Muscle layer of colon (tissue), 2 donors: ENCODE measurements around the gene PDYN.

Experiments used
- H3K27ac ChIP-seq: one replicate; pipeline ENCODE4 v1.7.0; 2013; ENCODE audit warnings: low read depth, mild to moderate bottlenecking, low read length, moderate library complexity
- H3K27me3 ChIP-seq, 2 donors: one replicate each; pipeline ENCODE4 v1.7.0; 2013; ENCODE audit warnings: low read length in 2 of 2, mild to moderate bottlenecking in 2 of 2; ENCODE audit not compliant: insufficient read depth in 2 of 2, control insufficient read depth in 1 of 2
- H3K36me3 ChIP-seq: one replicate; pipeline ENCODE4 v1.7.0; 2013; ENCODE audit warnings: mild to moderate bottlenecking, low read length; ENCODE audit not compliant: insufficient read depth
- H3K4me1 ChIP-seq: one replicate; pipeline ENCODE4 v1.7.0; 2013; ENCODE audit warnings: mild to moderate bottlenecking, low read length; ENCODE audit not compliant: insufficient read depth
- H3K4me3 ChIP-seq, 2 donors: one replicate each; pipeline ENCODE4 v1.7.0; 2013; ENCODE audit warnings: low read length in 2 of 2, low read depth in 1 of 2, mild to moderate bottlenecking in 1 of 2, moderate library complexity in 1 of 2
- H3K9ac ChIP-seq: one replicate; pipeline ENCODE4 v1.7.0; 2013; ENCODE audit warnings: low read length
- H3K9me3 ChIP-seq: one replicate; pipeline ENCODE4 v1.7.0; 2013; ENCODE audit warnings: mild to moderate bottlenecking, low read length
- donor health status: abdominal sarcoma.
- donor health status: Adenocarcinoma of cecum.

Gene PDYN

GRCh38 chr20:1994627-1995026 lies 769 bp upstream of the PDYN start:
- no peak overlapping the region for H3K4me3 ChIP-seq

GRCh38 chr20:1992359-1993110 lies 1.3 kb downstream of the PDYN start:
- no peak overlapping the region for H3K9ac ChIP-seq
- no peak overlapping the region for H3K27ac ChIP-seq
- H3K4me3 ChIP-seq, result no peak overlapping the region
- peaks cover 0 to 24% of the 10 kb centered on the region in 2 donors for H3K27me3 ChIP-seq
- H3K9me3 ChIP-seq, result no peaks in the 10 kb centered on the region
- no peaks in the 10 kb centered on the region for H3K4me1 ChIP-seq
- H3K36me3 ChIP-seq, result no peaks in the 10 kb centered on the region

More at GRCh38 chr20:1994627-1995026, 769 bp upstream of the PDYN start:
- no peak overlapping the region for H3K27ac ChIP-seq
- no peaks in the 10 kb centered on the region for H3K9me3 ChIP-seq
- no peaks in the 10 kb centered on the region for H3K36me3 ChIP-seq
- peaks cover 0 to 24% of the 10 kb centered on the region in 2 donors for H3K27me3 ChIP-seq
- H3K4me1 ChIP-seq, result no peaks in the 10 kb centered on the region
- no peak overlapping the region for H3K9ac ChIP-seq

- no peaks in the 10 kb centered on the region for H3K4me1 ChIP-seq
- H3K9ac ChIP-seq, result no peak overlapping the region
- H3K4me3 ChIP-seq, result no peak overlapping the region
- H3K36me3 ChIP-seq, result no peaks in the 10 kb centered on the region
- no peaks in the 10 kb centered on the region for H3K9me3 ChIP-seq
- peaks cover 0 to 13% of the 10 kb centered on the region in 2 donors for H3K27me3 ChIP-seq
- no peak overlapping the region for H3K27ac ChIP-seq
These were observed 6.0 kb downstream of the PDYN start for GRCh38 chr20:1987826-1988225.

- H3K9me3 ChIP-seq, result no peaks in the 10 kb centered on the region
- no peak overlapping the region for H3K27ac ChIP-seq
- H3K9ac ChIP-seq, result no peak overlapping the region
- no peaks in the 10 kb centered on the region for H3K36me3 ChIP-seq
- peaks cover 0 to 3% of the 10 kb centered on the region in 2 donors for H3K27me3 ChIP-seq
- no peaks in the 10 kb centered on the region for H3K4me1 ChIP-seq
- no peak overlapping the region for H3K4me3 ChIP-seq
These were observed 10.6 kb downstream of the PDYN start for GRCh38 chr20:1983301-1983700.

GRCh38 chr20:1982686-1983085 lies 11.2 kb downstream of the PDYN start:
- Histone ChIP-seq H3K27me3 (peaks cover 0 to 3% of the 10 kb centered on the region in 2 donors), H3K4me3 (no peak overlapping the region), H3K27ac (no peak overlapping the region), H3K9me3 (no peaks in the 10 kb centered on the region), H3K4me1 (no peaks in the 10 kb centered on the region), H3K9ac (no peak overlapping the region), H3K36me3 (no peaks in the 10 kb centered on the region)

- H3K4me3 ChIP-seq, result no peak overlapping the region
- H3K36me3 ChIP-seq, result no peaks in the 10 kb centered on the region
- H3K9ac ChIP-seq, result no peak overlapping the region
- no peaks in the 10 kb centered on the region for H3K9me3 ChIP-seq
- H3K4me1 ChIP-seq, result no peaks in the 10 kb centered on the region
- H3K27ac ChIP-seq, result no peak overlapping the region
- peaks cover 0 to 3% of the 10 kb centered on the region in 2 donors for H3K27me3 ChIP-seq
These were observed 14.6 kb downstream of the PDYN start for GRCh38 chr20:1979106-1979778.

- no peak overlapping the region for H3K27ac ChIP-seq
- H3K4me1 ChIP-seq, result no peaks in the 10 kb centered on the region
- no peaks in the 10 kb centered on the region for H3K9me3 ChIP-seq
- H3K9ac ChIP-seq, result no peak overlapping the region
- no peak overlapping the region for H3K4me3 ChIP-seq
- H3K36me3 ChIP-seq, result no peaks in the 10 kb centered on the region
- H3K27me3 ChIP-seq, result peaks cover 0 to 3% of the 10 kb centered on the region in 2 donors
These were observed 18.6 kb downstream of the PDYN start for GRCh38 chr20:1975291-1975690.

- no peak overlapping the region for H3K9ac ChIP-seq
- H3K4me3 ChIP-seq, result no peak overlapping the region
- H3K27me3 ChIP-seq, result no peaks in the 10 kb centered on the region
- no peaks in the 10 kb centered on the region for H3K4me1 ChIP-seq
- no peak overlapping the region for H3K27ac ChIP-seq
- no peaks in the 10 kb centered on the region for H3K9me3 ChIP-seq
- H3K36me3 ChIP-seq, result no peaks in the 10 kb centered on the region
These were observed 20.0 kb downstream of the PDYN start for GRCh38 chr20:1973601-1974440.

GRCh38 chr20:1971893-1972586 lies 21.8 kb downstream of the PDYN start:
- no peak overlapping the region for H3K27ac ChIP-seq
- no peaks in the 10 kb centered on the region for H3K27me3 ChIP-seq
- H3K4me1 ChIP-seq, result no peaks in the 10 kb centered on the region
- H3K4me3 ChIP-seq, result no peak overlapping the region
- H3K9ac ChIP-seq, result no peak overlapping the region
- no peaks in the 10 kb centered on the region for H3K9me3 ChIP-seq
- H3K36me3 ChIP-seq, result no peaks in the 10 kb centered on the region

- Histone ChIP-seq H3K9ac (no peak overlapping the region), H3K36me3 (no peaks in the 10 kb centered on the region), H3K4me1 (peaks cover 10% of the 10 kb centered on the region), H3K27ac (no peak overlapping the region), H3K27me3 (no peaks in the 10 kb centered on the region), H3K4me3 (no peak overlapping the region), H3K9me3 (no peaks in the 10 kb centered on the region)
These were observed 24.9 kb downstream of the PDYN start for GRCh38 chr20:1968964-1969363.
